Activated naive CD4-positive, alpha-beta T cell treated with anti-CD3 and anti-CD28 coated beads, Interleukin-2, amount 50 U/mL, for 72 hours (primary cell): ENCODE measurements around the gene PPP2R5E. TPM values are rescaled to one million over a fixed set of nuclear protein-coding genes. Genes with fewer than 3 reads are reported as not detected.
A peak's percentile ranks its signal among the peaks of the same experiment; 100 is the strongest.

Experiments used
- ATAC-seq, 2 donors: fragments of 150-1000 bp; cut with Tn5 transposase; 2 replicates each; pipeline ENCODE4 v1.10.0; 2021; ENCODE audit warnings: mild to moderate bottlenecking in 2 of 2, moderate library complexity in 2 of 2
- DNase-seq, 2 donors: peaks; one replicate each; pipeline ENCODE4 v3.0.0; 2021 to 2022; ENCODE audit warnings: low spot score in 2 of 2
- H3K27ac Mint-ChIP-seq, 2 donors: one replicate each; pipeline ENCODE4 v1.8.0; 2022; ENCODE audit warnings: mild to moderate bottlenecking in 2 of 2, mixed read lengths in 2 of 2
- H3K36me3 Mint-ChIP-seq, 2 donors: one replicate each; pipeline ENCODE4 v1.8.0; 2022; ENCODE audit warnings: mixed read lengths in 2 of 2
- H3K9me3 Mint-ChIP-seq, 2 donors: one replicate each; pipeline ENCODE4 v1.8.0; 2022; ENCODE audit warnings: mixed read lengths in 2 of 2
- total RNA-seq, 2 donors: library from RNA; stranded (reverse); gene quantifications; one replicate each; pipeline ENCODE4 v1.2.3, GENCODE V29; 2022

The PPP2R5E gene
- total RNA-seq, 2 donors from 2014 or later = 31.2 to 40.3 TPM

DNA sequence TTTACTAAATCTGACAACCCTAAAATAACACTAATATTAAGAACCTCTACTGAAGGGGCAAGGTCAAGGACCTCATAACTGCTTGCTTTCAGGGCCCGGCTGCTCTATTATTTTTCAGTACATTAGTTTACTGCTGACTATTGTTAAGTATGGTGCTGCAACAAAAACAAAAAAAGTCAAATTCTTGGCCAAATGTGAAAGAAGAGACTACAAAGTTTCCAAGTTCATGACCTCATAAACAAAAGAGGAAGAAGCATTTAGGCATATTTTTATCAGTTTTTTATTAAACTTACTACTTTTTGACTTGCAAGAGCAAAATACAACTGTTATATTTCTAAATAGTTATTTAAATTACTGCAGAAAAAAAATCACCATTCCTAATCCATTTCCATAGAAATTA, 114.7 kb downstream of the PPP2R5E start:
- ATAC-seq (no peak), DNase-seq (no peak)
- Mint-ChIP-seq H3K9me3 (no peaks in the 10 kb centered on the region), H3K27ac (no peak overlapping the region), H3K36me3 (no peaks in the 10 kb centered on the region)

DNA sequence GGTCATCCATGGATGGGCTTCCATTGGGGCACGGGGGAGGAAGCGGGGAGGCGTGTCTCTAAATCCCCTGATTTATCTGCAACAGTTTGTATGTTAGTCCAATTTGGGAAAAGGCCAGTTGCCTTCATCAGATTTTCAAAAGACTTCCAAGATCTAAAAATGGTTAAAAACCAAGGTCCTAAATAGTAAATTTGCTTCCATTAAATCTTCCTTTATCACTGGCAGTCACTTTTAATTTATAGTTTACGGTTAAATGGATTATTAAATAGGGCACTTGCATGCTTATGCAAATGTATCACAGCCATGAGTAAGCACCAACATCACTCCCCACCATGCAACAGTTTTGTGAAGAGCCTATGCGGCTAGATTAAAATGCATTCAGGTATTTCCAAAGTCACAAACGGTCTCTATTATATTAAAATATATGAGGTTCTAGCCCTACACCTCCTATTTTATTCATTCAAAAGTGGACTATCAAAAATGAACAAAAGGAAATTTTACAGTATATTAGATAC, 116.3 kb downstream of the PPP2R5E start:
- ATAC-seq (no peak), DNase-seq (no peak)
- H3K27ac Mint-ChIP-seq = no peak overlapping the region
- H3K36me3 Mint-ChIP-seq = no peaks in the 10 kb centered on the region
- no peaks in the 10 kb centered on the region for H3K9me3 Mint-ChIP-seq

DNA sequence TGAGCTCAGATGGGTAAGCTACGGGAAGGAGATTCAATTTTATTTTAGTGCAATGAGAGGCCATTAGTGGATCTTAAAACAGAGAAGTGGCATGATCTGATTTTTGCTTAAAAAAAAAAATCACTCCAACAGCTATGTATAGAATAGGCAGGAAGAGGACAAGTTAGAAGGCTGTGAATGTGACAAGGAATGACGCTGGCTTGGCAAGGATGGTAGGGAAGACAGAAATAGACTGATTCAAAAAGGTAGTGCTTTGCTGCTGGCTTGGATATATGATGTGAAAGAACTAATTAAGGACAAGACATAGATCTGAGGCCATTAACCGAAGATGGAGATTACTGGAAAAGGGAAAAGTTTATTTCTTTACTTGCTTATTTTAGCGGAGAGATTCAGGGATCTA, 119.3 kb downstream of the PPP2R5E start:
- Mint-ChIP-seq H3K9me3 (no peaks in the 10 kb centered on the region), H3K36me3 (no peaks in the 10 kb centered on the region), H3K27ac (no peak overlapping the region)
- ATAC-seq (no peak), DNase-seq (no peak)

DNA sequence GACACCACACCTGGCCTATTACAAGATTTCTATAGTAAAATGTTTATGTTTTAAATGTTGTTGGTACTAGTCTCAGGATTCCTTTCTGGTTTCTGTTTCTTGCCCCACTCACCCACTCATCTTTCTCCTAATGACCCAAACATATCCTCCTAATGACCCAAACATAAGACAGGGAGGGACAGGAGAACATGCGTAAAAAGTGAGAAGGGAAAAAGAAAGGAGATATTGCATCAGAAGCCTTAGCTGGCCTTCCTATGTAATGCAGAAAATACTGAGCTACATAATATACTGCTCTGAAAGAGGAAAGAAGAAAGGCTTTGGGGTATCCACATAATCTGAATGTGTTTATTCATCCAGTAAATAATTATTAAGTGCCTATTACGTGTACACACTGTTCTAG, 119.8 kb downstream of the PPP2R5E start:
- H3K36me3 Mint-ChIP-seq = no peaks in the 10 kb centered on the region
- no peak for ATAC-seq
- DNase-seq = no peak

DNA sequence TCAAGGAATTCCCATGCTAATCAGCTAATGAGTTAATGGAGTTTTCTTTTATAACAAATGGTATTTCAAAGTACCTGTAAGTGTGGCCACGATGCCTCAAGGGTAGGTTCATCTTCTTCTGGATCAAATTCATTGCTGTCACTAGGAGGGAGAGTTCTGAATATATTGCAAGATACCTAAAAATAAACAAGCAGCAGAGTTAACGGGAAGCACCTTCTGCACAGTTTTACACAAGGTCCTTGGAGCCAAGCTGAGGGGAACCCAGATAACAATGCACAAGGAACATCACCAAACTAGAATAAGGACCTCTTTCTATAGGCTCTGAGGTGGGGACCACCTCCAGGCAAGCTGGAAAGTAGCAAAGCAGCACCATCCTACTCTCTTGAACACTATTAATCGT, 121.3 kb downstream of the PPP2R5E start:
- ATAC-seq = no peak
- DNase-seq = no peak
- H3K9me3 Mint-ChIP-seq = no peaks in the 10 kb centered on the region
- H3K36me3 Mint-ChIP-seq = no peaks in the 10 kb centered on the region
- H3K27ac Mint-ChIP-seq = no peak overlapping the region

More for the DNA sequence above, 119.8 kb downstream of the PPP2R5E start:
- Mint-ChIP-seq H3K9me3 (no peaks in the 10 kb centered on the region), H3K27ac (no peak overlapping the region)

DNA sequence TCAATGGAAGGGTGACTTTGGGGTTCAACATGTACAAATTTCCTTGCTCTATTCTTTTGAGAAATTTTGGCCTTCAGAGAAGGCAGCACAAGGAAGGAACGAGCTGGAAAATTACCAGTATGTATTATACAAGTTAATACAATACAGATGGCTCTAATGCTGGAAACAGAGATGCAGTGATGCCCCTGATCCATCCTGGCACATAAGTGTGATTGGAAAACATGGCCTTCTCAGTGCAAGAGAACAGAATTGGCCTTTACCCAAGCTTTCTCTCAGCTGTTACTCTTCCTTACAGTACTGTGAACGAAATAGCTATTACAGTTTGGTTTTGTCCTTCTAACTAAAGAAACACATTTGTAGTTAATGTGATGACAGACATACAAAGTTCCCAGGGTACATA, 122.0 kb downstream of the PPP2R5E start:
- no peak for ATAC-seq
- no peak overlapping the region for H3K27ac Mint-ChIP-seq
- no peaks in the 10 kb centered on the region for H3K36me3 Mint-ChIP-seq
- no peak for DNase-seq
- H3K9me3 Mint-ChIP-seq = no peaks in the 10 kb centered on the region

DNA sequence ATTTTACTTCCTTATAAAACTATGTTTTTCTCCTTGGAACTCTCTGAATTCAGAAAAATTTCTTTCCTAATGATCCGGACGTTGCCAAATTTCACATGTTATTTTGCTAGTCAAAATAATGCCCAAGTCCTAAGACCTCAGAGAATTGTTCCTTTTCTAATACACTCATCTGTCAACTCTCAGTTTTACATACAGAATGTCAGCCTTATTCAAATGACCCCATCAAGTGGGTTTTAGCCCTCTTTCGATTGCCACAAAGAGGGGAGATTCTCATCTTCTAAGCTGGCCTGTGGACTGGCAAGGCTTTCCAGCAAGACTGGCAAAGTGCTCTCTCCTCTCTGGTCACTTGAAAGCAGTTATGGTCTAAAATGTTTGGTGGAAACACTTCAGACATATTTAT, 125.2 kb downstream of the PPP2R5E start:
- ATAC-seq (no peak), DNase-seq (no peak)
- H3K27ac Mint-ChIP-seq = no peak overlapping the region
- no peaks in the 10 kb centered on the region for H3K9me3 Mint-ChIP-seq
- H3K36me3 Mint-ChIP-seq = no peaks in the 10 kb centered on the region

DNA sequence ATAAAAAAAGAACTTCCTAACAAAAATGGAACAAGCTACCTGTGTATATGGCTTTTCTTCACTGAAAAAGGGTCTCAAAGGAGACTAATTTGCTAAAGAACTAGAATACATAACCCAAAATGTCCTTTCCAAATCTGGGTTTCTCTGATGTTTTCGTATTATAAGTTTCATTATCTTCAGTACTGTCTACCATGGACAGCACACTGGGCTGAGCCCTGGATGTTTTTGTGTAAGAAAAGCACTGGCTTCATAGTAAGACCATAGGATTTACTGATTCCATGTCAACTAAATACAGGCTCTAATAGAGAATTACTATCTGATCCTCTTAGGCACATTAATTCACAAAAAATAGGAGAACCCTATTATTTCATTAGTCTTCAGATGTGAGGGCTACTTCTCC, 130.2 kb downstream of the PPP2R5E start:
- Mint-ChIP-seq H3K36me3 (peaks cover 7 to 10% of the 10 kb centered on the region in 2 donors), H3K27ac (no peak overlapping the region), H3K9me3 (no peaks in the 10 kb centered on the region)

DNA sequence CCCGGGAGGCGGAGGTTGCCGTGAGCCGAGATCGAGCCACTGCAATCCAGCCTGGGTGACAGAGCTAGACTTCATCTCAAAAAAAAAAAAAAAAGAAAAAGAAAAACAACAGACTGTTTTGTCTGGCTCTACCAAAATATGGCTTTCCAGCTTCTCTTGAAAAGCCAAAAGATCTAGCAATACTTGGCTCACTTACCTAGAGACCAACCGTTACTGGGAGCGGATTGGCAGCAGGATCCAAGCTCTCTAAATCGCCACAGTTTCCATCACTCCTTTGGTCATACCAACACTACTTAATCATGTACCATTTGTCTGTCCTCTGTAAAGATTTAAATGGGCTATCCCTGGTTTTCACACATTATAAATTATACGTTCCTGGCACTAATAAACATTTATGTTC, 136.8 kb downstream of the PPP2R5E start:
- DNase-seq = no peak
- H3K9me3 Mint-ChIP-seq = no peaks in the 10 kb centered on the region

More for the DNA sequence above, 130.2 kb downstream of the PPP2R5E start:
- DNase-seq = no peak
- ATAC-seq = no peak

DNA sequence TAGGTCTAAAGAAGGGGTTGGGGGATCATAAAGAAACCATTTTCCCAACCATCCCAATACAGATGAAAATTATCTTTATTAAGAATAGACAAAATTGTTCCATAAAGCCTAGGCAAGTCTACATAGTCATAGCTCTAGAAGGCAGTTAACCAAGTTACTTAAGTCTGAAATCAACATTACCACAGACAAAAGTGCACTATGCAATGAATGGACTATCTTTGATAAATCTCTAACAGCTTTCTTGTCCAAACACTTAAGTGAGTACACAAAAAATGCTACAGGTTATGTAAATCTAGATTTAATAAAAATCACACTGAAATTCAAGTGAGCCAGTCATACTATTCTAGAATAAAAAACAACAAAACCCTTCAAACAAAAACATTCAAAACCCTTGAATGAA, 137.5 kb downstream of the PPP2R5E start:
- Mint-ChIP-seq H3K27ac (no peak overlapping the region), H3K9me3 (no peaks in the 10 kb centered on the region), H3K36me3 (peaks cover 0 to 6% of the 10 kb centered on the region in 2 donors)
- ATAC-seq (no peak), DNase-seq (no peak)

More for the DNA sequence above, 136.8 kb downstream of the PPP2R5E start:
- no peak for ATAC-seq
- no peak overlapping the region for H3K27ac Mint-ChIP-seq
- peaks cover 0 to 6% of the 10 kb centered on the region in 2 donors for H3K36me3 Mint-ChIP-seq

DNA sequence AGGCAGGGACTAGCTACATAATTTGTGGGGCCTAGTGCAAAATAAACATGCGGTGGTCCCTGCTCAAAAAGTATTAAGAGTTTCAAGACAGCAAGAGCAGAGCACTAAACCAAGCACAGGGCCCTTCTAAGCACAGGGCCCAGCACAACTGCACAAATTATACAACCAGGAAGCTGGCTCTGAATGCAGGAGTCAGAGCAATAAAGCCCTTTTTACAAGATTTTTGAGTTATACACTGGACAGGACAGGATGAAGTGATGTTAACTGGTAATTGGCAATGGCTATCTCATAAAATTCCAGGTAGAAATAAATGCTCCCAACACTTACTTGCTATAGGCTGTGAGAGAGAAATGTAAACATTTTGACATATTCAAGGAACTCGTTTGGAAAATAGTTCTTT, 138.3 kb downstream of the PPP2R5E start:
- DNase-seq = no peak
- no peak overlapping the region for H3K27ac Mint-ChIP-seq
- peaks cover 2% of the 10 kb centered on the region in 2 donors for H3K36me3 Mint-ChIP-seq
- no peak for ATAC-seq
- H3K9me3 Mint-ChIP-seq = no peaks in the 10 kb centered on the region

DNA sequence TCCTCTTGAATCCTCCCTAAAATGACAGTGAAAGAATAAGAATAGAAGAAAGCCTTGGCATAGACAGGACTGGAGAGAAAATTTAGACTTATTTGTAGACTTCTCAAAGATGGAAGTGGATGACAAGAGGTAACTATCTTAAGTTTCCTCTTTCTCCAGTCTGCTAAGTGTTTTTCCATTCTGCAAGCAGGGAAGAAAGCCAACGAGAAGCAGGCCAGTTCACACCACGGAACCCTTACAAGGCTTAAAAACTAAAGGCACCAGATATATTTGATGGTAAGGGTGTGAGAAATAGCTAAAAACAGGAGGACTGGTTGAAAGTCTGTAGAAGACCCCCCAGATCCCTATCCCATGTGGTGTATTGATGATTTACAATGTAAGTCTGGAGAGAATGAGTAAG, 141.5 kb downstream of the PPP2R5E start:
- DNase-seq (no peak), ATAC-seq (no peak)
- H3K27ac Mint-ChIP-seq = peak overlapping the region in 1 of 2 donors; percentile 24
- peaks cover 0 to 15% of the 10 kb centered on the region in 2 donors for H3K36me3 Mint-ChIP-seq
- no peaks in the 10 kb centered on the region for H3K9me3 Mint-ChIP-seq

DNA sequence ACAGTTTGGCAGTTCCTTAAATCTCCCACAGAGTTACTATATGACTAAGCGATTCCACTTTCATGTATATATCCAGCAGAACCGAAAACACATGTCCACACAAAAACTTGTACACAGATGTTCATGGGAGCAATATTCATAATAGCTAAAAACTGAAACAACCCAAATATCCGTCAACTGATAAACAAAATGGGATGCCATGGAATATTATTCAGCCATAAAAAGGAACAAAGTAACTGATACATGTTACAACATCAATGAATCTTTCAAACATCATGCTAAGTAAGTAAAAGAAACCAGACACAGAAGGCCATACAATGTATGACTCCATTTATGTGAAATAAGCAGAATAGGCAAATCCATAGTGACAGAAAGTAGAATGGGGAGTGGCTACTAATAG, 144.2 kb downstream of the PPP2R5E start:
- Mint-ChIP-seq H3K27ac (no peak overlapping the region), H3K9me3 (no peaks in the 10 kb centered on the region), H3K36me3 (peaks cover 0 to 15% of the 10 kb centered on the region in 2 donors)
- DNase-seq = no peak
- ATAC-seq = no peak

DNA sequence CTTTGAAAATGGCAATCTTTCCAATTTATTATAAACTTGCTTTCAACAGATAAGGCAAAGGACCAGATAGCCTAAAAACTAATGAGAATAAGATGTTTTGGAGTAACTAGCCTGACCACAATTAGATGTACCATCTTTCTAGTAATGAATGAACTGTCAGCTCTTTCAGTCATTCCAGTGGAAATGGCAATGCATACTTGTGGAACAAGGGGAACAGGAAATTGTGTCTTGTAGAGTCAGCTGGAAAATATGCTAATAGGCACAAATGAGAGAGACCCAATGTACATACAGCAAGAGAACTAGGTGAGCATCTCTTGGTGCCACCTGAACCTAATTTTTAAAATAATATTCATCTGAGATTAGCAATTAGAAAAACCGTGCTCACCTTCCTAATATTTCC, 148.3 kb downstream of the PPP2R5E start:
- DNase-seq (no peak), ATAC-seq (no peak)
- H3K36me3 Mint-ChIP-seq = peaks cover 0 to 13% of the 10 kb centered on the region in 2 donors
- no peaks in the 10 kb centered on the region for H3K9me3 Mint-ChIP-seq
- H3K27ac Mint-ChIP-seq = peak overlapping the region; percentile 59 to 85

DNA sequence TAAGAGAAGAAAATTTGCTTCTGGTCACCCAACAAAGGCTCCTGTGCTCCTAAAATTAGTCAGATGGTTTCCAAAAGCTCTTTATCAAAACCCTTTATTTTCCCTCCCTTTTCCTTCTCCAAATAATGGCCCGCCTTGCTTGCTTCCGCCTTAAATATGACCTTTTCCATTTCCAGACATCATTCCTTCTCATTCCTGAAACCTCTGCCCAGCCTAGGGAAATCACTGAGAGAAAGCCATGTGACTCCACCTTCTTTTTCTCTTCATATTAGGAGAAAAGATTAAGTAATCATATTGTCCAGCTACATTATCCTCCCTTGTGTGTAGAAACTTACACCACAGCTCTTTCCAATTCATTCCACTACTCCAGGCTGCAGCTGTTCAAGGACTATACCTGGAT, 148.7 kb downstream of the PPP2R5E start:
- peaks cover 0 to 9% of the 10 kb centered on the region in 2 donors for H3K36me3 Mint-ChIP-seq
- ATAC-seq (no peak), DNase-seq (no peak)
- no peaks in the 10 kb centered on the region for H3K9me3 Mint-ChIP-seq
- H3K27ac Mint-ChIP-seq = peak overlapping the region in 1 of 2 donors; percentile 59

DNA sequence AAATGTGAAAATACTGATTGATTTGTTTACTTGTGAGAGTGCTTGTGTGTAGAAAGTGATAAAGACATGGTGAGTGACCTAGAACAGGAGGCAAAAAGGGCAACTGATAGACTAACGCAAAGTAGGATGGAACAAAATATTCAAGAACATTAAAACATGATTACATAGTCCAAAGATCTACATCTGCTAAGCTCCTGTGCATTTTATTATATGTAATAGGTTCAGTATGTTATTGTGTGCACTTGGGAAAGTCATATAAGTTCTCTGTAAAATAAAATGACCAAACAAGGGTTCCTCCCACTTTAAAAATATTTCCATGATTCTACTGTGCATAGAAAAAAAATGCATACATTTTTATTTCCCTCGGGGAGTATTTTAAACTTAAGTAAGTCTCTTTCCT, 150.2 kb downstream of the PPP2R5E start:
- no peak for DNase-seq
- no peak for ATAC-seq
- Mint-ChIP-seq H3K36me3 (peaks cover 5 to 6% of the 10 kb centered on the region in 2 donors), H3K27ac (no peak overlapping the region), H3K9me3 (no peaks in the 10 kb centered on the region)

DNA sequence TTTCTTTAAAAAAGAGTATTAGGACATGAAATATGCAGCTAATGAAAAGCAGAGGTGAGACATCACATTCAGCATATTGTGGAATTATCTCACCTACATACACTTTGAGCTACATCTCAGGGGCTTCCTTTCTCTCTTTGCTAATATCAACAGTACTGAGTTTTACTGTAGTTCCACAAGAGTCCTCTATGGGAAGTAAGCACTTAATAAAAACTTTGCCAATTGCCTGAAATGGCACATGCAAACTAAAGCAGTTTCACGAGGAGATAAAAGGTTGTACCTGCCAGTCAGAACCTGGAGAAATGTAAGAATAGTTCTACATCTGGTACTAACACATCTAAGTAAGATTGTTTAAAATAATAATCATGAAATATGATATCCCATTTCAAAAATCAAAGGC, 150.9 kb downstream of the PPP2R5E start:
- H3K36me3 Mint-ChIP-seq = peaks cover 5 to 6% of the 10 kb centered on the region in 2 donors
- no peaks in the 10 kb centered on the region for H3K9me3 Mint-ChIP-seq
- ATAC-seq (no peak), DNase-seq (no peak)
- no peak overlapping the region for H3K27ac Mint-ChIP-seq

DNA sequence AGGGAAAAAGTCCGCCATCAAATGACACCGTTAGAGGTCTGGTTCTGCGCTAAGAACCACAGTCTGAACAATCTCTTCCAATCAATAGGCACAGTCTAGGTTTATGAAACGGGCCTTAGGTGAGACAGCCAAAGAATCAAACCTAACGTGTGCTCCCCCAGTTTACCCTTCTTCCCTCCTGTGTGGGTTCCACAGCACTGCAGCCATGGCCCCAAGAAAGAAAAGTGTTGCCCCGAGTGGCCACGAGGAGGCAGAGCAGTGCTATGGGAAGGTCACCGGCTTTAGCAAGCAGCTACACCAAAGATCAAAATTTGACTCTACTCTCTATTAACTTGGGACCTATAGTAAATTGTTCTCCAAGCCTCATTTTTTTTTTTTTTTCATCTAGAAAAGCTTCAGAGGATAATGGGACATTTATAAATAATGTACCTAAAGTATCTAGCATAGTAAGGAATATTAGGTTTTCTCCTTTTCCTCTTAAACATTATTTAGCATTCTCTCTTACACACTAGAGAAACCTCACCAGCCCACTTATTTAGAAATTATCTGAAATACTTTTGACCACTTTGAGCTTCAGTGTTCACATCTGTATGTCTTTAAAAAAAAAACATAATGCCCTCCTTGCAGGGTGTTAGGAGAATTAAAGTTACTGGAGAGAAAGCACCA, 154.3 kb downstream of the PPP2R5E start:
- peaks cover 5 to 6% of the 10 kb centered on the region in 2 donors for H3K36me3 Mint-ChIP-seq
- peak; percentile 73 to 75 for ATAC-seq
- DNase-seq = peak in 1 of 2 donors; percentile 66
- H3K27ac Mint-ChIP-seq = no peak overlapping the region
- no peaks in the 10 kb centered on the region for H3K9me3 Mint-ChIP-seq
